Cortex of kidney (tissue), 1 donor: ENCODE measurements around the gene RTN4.
"Not testable (repeated sequence)": the region's sequence is repeated elsewhere in the genome, so short reads cannot be mapped to it uniquely, and the experiment has no call there.

ENCODE experiments used
- DNase-seq: peaks from one replicate; lab custom pipeline; 2025; lab: John Stamatoyannopoulos, UW

Gene RTN4

GRCh38 chr2:55073000-55073983, 23.0 kb upstream of the RTN4 start:
- DNase-seq = no peak

GRCh38 chr2:55063713-55064323, 13.6 kb upstream of the RTN4 start:
- DNase-seq = no peak

GRCh38 chr2:55063226-55063625, 13.0 kb upstream of the RTN4 start:
- no peak for DNase-seq

- DNase-seq = no peak
Measured at GRCh38 chr2:55062754-55063153, 12.5 kb upstream of the RTN4 start.

GRCh38 chr2:55061523-55062344, 11.5 kb upstream of the RTN4 start:
- no peak for DNase-seq

- no peak for DNase-seq
Measured at GRCh38 chr2:55059793-55060192, 9.5 kb upstream of the RTN4 start.

GRCh38 chr2:55057474-55057873, 7.2 kb upstream of the RTN4 start:
- DNase-seq = no peak

GRCh38 chr2:55056024-55056521, 5.8 kb upstream of the RTN4 start:
- no peak for DNase-seq

- no peak for DNase-seq
Measured at GRCh38 chr2:55054106-55054875, 4.0 kb upstream of the RTN4 start.

- DNase-seq = not testable (repeated sequence)
Measured at GRCh38 chr2:55053225-55053624, 3.0 kb upstream of the RTN4 start.

- DNase-seq = no peak
Measured at GRCh38 chr2:55052129-55053061, 2.1 kb upstream of the RTN4 start.

GRCh38 chr2:55051026-55051866, 995 bp upstream of the RTN4 start:
- DNase-seq = no peak

- no peak for DNase-seq
Measured at GRCh38 chr2:55049821-55050099, 491 bp downstream of the RTN4 start.

- peak; percentile 12 for DNase-seq
Measured at GRCh38 chr2:55049043-55049820, 1.0 kb downstream of the RTN4 start.

GRCh38 chr2:55048508-55049042, 1.7 kb downstream of the RTN4 start:
- no peak for DNase-seq

GRCh38 chr2:55047677-55048299, 2.5 kb downstream of the RTN4 start:
- no peak for DNase-seq

- no peak for DNase-seq
Measured at GRCh38 chr2:55045780-55046179, 4.5 kb downstream of the RTN4 start.

GRCh38 chr2:55043841-55044240, 6.4 kb downstream of the RTN4 start:
- DNase-seq = no peak
